Natural killer cell treated with Interleukin-12 subunit alpha and Interleukin-12 subunit beta and Interleukin-15 and Interleukin-18, amount 100 ng/mL, for 72 hours (primary cell): Measurements from ENCODE around the gene ZC3H18. TPM values are rescaled to one million over a fixed set of nuclear protein-coding genes. Genes with fewer than 3 reads are reported as not detected.

Experiments
- ATAC-seq, 2 donors: fragments of 150-1000 bp; cut with Tn5 transposase in 1 of 2; sonication (Bioruptor Pico), chemical (Tn5 transposase) in 1 of 2; 2 replicates each; pipeline ENCODE4 v1.10.0; 2021
- DNase-seq: peaks from one replicate; pipeline ENCODE4 v3.0.0; 2022; ENCODE audit warnings: low spot score
- H3K27ac Mint-ChIP-seq, 2 donors: 1 replicate in 1 of 2; 2 replicates in 1 of 2; pipeline ENCODE4 v1.8.0; 2022; ENCODE audit warnings: mixed read lengths in 2 of 2, mild to moderate bottlenecking in 1 of 2, moderate library complexity in 1 of 2
- H3K27me3 Mint-ChIP-seq, 2 donors: 1 replicate in 1 of 2; 2 replicates in 1 of 2; pipeline ENCODE4 v1.8.0; 2022; ENCODE audit warnings: mixed read lengths in 2 of 2
- H3K36me3 Mint-ChIP-seq: one replicate; pipeline ENCODE4 v1.8.0; 2022; ENCODE audit warnings: mixed read lengths
- H3K4me1 Mint-ChIP-seq, 2 donors: 1 replicate in 1 of 2; 2 replicates in 1 of 2; pipeline ENCODE4 v1.8.0; 2022; ENCODE audit warnings: low read depth in 2 of 2, mixed read lengths in 2 of 2, mild to moderate bottlenecking in 1 of 2
- H3K4me3 Mint-ChIP-seq: one replicate; pipeline ENCODE4 v1.8.0; 2022; ENCODE audit warnings: mixed read lengths
- H3K9me3 Mint-ChIP-seq: 2 replicates; pipeline ENCODE4 v1.8.0; 2022; ENCODE audit warnings: mixed read lengths
- total RNA-seq, 2 donors: library from RNA; stranded (reverse); gene quantifications; one replicate each; pipeline ENCODE4 v1.2.3, GENCODE V29; 2022

ZC3H18 gene
- total RNA-seq, 2 donors from 2014 or later, result 85.0 to 148 TPM

DNA sequence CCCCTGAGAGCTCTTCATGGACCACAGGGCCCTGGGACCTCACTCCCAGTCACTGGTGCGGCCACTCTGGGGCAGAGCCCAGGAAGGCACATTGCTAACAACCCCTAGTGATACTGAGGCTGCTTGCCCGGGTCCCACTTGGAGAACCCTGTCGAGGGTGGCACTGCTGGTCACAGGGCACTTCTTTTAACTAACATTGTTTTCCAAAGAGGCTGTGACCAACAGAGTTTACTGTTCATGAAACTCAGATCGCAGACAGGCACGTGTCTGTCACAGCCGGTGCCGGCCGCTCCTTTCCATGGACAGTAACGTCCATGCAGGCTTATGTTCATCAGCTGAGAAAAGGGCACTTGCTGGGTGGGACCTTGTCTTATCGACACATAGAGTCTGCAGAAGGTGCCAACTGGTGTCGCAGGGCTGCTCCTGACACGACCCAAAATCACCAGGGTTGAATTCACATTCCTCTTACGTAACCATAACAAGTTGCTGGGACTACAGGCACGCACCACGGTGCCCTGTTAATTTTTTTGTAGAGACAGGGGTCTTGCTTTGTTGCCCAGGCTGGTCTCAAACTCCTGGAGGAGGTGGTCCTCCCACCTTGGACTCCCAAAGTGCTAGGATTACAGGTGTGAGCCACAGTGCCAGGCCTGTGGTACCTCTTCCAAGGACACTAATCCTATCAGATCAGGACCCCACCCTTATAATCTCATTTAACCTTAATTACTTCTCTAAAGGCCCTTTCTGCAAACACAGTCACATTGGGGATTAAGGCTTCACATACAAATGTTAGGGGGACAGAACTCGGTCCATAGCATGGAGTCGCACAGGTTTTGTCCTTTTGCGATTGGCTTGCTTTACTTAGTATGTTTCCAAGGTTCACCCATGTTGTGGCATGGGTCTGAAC lies 1.2 kb upstream of the ZC3H18 start:
- no peaks in the 10 kb centered on the region for H3K27me3 Mint-ChIP-seq
- DNase-seq (no peak), ATAC-seq (no peak)
- H3K36me3 Mint-ChIP-seq, result no peaks in the 10 kb centered on the region
- peak overlapping the region; percentile 79 to 85 for H3K27ac Mint-ChIP-seq
- peaks cover 18 to 29% of the 10 kb centered on the region in 2 donors for H3K4me1 Mint-ChIP-seq
- H3K9me3 Mint-ChIP-seq, result no peaks in the 10 kb centered on the region
- peak overlapping the region; percentile 86 for H3K4me3 Mint-ChIP-seq

DNA sequence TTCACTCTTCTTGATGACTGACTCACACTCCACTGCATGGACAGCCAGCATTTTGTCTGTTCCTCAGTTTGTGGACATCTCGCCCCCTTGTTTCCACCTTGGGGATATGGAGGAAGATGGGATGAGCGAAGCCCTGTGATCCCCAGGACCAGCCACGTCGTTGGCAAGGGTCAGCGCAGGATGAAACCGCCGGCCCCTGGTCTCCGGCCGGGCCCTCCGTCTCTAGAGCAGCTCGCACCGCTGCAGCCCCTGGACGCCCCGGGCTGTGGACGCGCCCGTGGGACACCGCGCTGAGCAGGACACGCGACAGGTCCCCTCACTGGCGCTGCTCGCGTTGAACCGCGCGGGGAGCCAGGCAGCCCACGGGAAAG lies 604 bp upstream of the ZC3H18 start:
- DNase-seq (no peak), ATAC-seq (peak; percentile 41 to 48)
- Mint-ChIP-seq H3K9me3 (no peaks in the 10 kb centered on the region), H3K27me3 (no peaks in the 10 kb centered on the region), H3K36me3 (no peaks in the 10 kb centered on the region), H3K27ac (peak overlapping the region; percentile 79 to 85), H3K4me3 (peak overlapping the region; percentile 86), H3K4me1 (peaks cover 18 to 29% of the 10 kb centered on the region in 2 donors)

- DNase-seq, result no peak
- no peaks in the 10 kb centered on the region for H3K36me3 Mint-ChIP-seq
- H3K9me3 Mint-ChIP-seq, result no peaks in the 10 kb centered on the region
- peak overlapping the region; percentile 79 to 85 for H3K27ac Mint-ChIP-seq
- H3K4me1 Mint-ChIP-seq, result peaks cover 18 to 29% of the 10 kb centered on the region in 2 donors
- peak overlapping the region; percentile 86 for H3K4me3 Mint-ChIP-seq
- H3K27me3 Mint-ChIP-seq, result no peaks in the 10 kb centered on the region
- ATAC-seq, result peak; percentile 53 to 56
These were observed 489 bp downstream of the ZC3H18 start for GRCh38 chr16:88570691-88571092.

GRCh38 chr16:88575251-88575650 lies 5.0 kb downstream of the ZC3H18 start:
- H3K4me3 Mint-ChIP-seq, result no peak overlapping the region
- no peak for DNase-seq
- no peaks in the 10 kb centered on the region for H3K27me3 Mint-ChIP-seq
- no peak overlapping the region for H3K27ac Mint-ChIP-seq
- H3K9me3 Mint-ChIP-seq, result no peaks in the 10 kb centered on the region
- H3K4me1 Mint-ChIP-seq, result peaks cover 23 to 39% of the 10 kb centered on the region in 2 donors
- no peaks in the 10 kb centered on the region for H3K36me3 Mint-ChIP-seq
- ATAC-seq, result no peak

DNA sequence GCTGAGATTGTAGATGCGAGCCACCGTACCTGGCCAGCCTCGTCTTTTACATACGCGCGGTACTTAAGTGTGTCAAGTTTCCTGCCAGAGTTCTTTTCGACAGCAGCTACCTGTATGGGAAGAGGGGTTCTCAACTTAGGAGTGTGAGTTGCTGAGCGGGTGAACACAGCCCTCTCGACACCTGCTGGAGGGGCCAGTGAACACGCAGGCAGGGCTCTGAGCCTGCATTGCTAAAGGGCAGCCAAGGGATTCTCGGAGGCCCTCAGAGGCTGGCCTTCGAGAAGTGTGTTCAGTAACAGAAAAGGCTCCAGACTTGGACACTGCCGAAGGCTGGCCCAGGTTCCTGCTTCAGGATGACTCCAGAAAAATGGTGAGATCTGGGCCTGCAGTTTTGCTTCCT lies 6.1 kb downstream of the ZC3H18 start:
- H3K4me1 Mint-ChIP-seq, result peaks cover 22 to 33% of the 10 kb centered on the region in 2 donors
- ATAC-seq (no peak), DNase-seq (no peak)
- H3K27me3 Mint-ChIP-seq, result no peaks in the 10 kb centered on the region
- no peak overlapping the region for H3K27ac Mint-ChIP-seq
- H3K9me3 Mint-ChIP-seq, result no peaks in the 10 kb centered on the region
- H3K4me3 Mint-ChIP-seq, result no peak overlapping the region
- H3K36me3 Mint-ChIP-seq, result no peaks in the 10 kb centered on the region

GRCh38 chr16:88577166-88577565 lies 7.0 kb downstream of the ZC3H18 start:
- Mint-ChIP-seq H3K4me3 (no peak overlapping the region), H3K27me3 (no peaks in the 10 kb centered on the region), H3K27ac (no peak overlapping the region), H3K4me1 (peaks cover 21 to 28% of the 10 kb centered on the region in 2 donors), H3K9me3 (no peaks in the 10 kb centered on the region), H3K36me3 (no peaks in the 10 kb centered on the region)
- ATAC-seq (no peak), DNase-seq (no peak)

DNA sequence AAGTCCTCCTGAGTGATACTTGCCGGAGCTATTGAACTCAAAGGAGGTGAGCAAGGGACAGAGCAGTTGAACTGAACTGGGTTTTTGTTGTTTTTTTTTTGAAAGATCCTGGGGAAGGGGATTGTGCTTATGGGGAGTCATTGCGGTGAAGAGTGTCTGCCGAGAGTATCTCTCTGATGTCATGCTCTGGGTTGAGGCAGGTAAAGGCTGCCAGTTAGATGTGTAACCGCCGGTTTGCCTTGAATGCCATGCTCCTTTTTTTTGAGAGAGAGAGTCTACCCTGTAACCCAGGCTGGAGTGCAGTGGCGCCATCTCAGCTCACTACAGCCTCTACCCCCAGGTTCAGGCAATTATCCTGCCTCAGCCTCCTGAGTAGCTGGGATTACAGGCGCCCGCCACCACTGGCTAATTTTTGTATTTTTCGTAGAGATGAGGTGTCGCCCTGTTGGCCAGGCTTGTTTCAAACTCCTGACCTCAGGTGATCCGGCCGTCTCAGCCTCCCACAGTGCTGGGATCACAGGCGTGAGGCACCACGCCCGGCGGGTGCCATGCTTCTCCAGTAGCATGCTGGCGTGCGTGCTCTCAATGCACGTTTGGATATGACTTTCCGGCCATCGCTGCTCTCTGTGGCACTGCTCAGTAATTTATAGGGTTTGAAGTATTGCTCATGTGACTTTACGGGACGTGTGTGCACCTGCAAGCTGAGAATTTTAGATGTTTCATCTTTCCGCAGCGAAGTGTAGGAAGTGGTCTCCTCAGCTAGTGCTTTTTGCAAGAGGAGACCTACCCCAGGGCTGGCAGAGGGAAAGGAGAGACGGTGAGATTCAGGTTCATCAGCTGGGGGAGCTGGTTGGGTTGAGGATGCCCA lies 8.5 kb downstream of the ZC3H18 start:
- ATAC-seq (no peak), DNase-seq (no peak)
- H3K4me1 Mint-ChIP-seq, result peaks cover 19 to 20% of the 10 kb centered on the region in 2 donors
- H3K4me3 Mint-ChIP-seq, result no peak overlapping the region
- no peaks in the 10 kb centered on the region for H3K27me3 Mint-ChIP-seq
- no peaks in the 10 kb centered on the region for H3K9me3 Mint-ChIP-seq
- H3K36me3 Mint-ChIP-seq, result no peaks in the 10 kb centered on the region
- H3K27ac Mint-ChIP-seq, result peak overlapping the region in 1 of 2 donors; percentile 38

GRCh38 chr16:88580371-88580770 lies 10.2 kb downstream of the ZC3H18 start:
- ATAC-seq, result no peak
- no peaks in the 10 kb centered on the region for H3K36me3 Mint-ChIP-seq
- H3K4me1 Mint-ChIP-seq, result peaks cover 23 to 24% of the 10 kb centered on the region in 2 donors
- H3K9me3 Mint-ChIP-seq, result no peaks in the 10 kb centered on the region
- no peak overlapping the region for H3K4me3 Mint-ChIP-seq
- DNase-seq, result no peak
- H3K27me3 Mint-ChIP-seq, result no peaks in the 10 kb centered on the region
- H3K27ac Mint-ChIP-seq, result no peak overlapping the region

GRCh38 chr16:88581033-88581432 lies 10.8 kb downstream of the ZC3H18 start:
- ATAC-seq (no peak), DNase-seq (no peak)
- Mint-ChIP-seq H3K9me3 (no peaks in the 10 kb centered on the region), H3K4me1 (peaks cover 23 to 28% of the 10 kb centered on the region in 2 donors), H3K27ac (no peak overlapping the region), H3K36me3 (no peaks in the 10 kb centered on the region), H3K4me3 (no peak overlapping the region), H3K27me3 (no peaks in the 10 kb centered on the region)

- Mint-ChIP-seq H3K27ac (no peak overlapping the region), H3K27me3 (no peaks in the 10 kb centered on the region), H3K4me1 (peaks cover 16 to 29% of the 10 kb centered on the region in 2 donors), H3K9me3 (no peaks in the 10 kb centered on the region), H3K4me3 (no peak overlapping the region), H3K36me3 (no peaks in the 10 kb centered on the region)
- no peak for ATAC-seq
- no peak for DNase-seq
These were observed 12.8 kb downstream of the ZC3H18 start for GRCh38 chr16:88582912-88583575.

DNA sequence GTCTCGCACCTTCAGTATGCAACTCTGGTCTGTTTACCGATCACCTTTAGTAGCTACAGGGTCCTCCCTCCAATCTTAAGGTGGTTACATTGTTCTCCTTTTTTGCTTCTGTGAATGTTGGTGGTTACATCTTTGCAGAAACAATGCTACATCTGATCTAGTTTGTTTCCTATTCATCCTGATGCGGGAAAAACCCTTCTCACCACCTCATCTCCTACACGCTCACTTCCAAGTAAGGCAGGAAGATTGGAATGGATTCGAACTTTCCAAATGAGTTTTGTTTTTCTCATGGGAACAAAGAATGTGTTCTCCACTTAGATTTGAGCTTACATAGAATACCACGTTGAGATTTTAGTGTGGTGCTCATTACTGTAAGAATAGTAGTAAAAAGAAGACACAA lies 14.5 kb downstream of the ZC3H18 start:
- Mint-ChIP-seq H3K27me3 (no peaks in the 10 kb centered on the region), H3K4me1 (peaks cover 12 to 28% of the 10 kb centered on the region in 2 donors), H3K4me3 (no peak overlapping the region), H3K9me3 (no peaks in the 10 kb centered on the region), H3K27ac (no peak overlapping the region), H3K36me3 (peaks cover 8% of the 10 kb centered on the region)
- ATAC-seq (no peak), DNase-seq (no peak)

GRCh38 chr16:88585269-88585668 lies 15.1 kb downstream of the ZC3H18 start:
- Mint-ChIP-seq H3K4me3 (no peak overlapping the region), H3K9me3 (no peaks in the 10 kb centered on the region), H3K4me1 (peaks cover 12 to 28% of the 10 kb centered on the region in 2 donors), H3K36me3 (peaks cover 10% of the 10 kb centered on the region), H3K27ac (no peak overlapping the region), H3K27me3 (no peaks in the 10 kb centered on the region)
- DNase-seq, result no peak
- ATAC-seq, result no peak

GRCh38 chr16:88585927-88586581 lies 15.9 kb downstream of the ZC3H18 start:
- H3K36me3 Mint-ChIP-seq, result peaks cover 10% of the 10 kb centered on the region
- ATAC-seq, result no peak
- no peak overlapping the region for H3K27ac Mint-ChIP-seq
- peaks cover 12 to 24% of the 10 kb centered on the region in 2 donors for H3K4me1 Mint-ChIP-seq
- H3K27me3 Mint-ChIP-seq, result no peaks in the 10 kb centered on the region
- no peak for DNase-seq
- H3K9me3 Mint-ChIP-seq, result no peaks in the 10 kb centered on the region
- no peak overlapping the region for H3K4me3 Mint-ChIP-seq
